Left renal cortex interstitium (tissue), 4 donors: ENCODE measurements around the gene PCGF3. TPM values are rescaled to one million over a fixed set of nuclear protein-coding genes. Genes with fewer than 3 reads are reported as not detected.
"Not testable (repeated sequence)": the region's sequence is repeated elsewhere in the genome, so short reads cannot be mapped to it uniquely, and the experiment has no call there.

Source experiments
- DNase-seq, 4 donors: peaks; one replicate each; pipeline ENCODE4 v3.0.0-alpha.2; 2013; ENCODE audit warnings: low read depth in 4 of 4, low spot score in 2 of 4, missing footprints in 1 of 4
- polyA plus RNA-seq, 4 donors: library from polyadenylated mRNA; unstranded; fragments of 120-200 nt; gene quantifications; one replicate each; pipeline ENCODE4 v1.2.1, GENCODE V29; 2013; ENCODE audit not compliant: insufficient read length in 4 of 4

Gene PCGF3
- polyA plus RNA-seq, 4 donors = 56.8 to 102 (median 81.9) TPM

DNA sequence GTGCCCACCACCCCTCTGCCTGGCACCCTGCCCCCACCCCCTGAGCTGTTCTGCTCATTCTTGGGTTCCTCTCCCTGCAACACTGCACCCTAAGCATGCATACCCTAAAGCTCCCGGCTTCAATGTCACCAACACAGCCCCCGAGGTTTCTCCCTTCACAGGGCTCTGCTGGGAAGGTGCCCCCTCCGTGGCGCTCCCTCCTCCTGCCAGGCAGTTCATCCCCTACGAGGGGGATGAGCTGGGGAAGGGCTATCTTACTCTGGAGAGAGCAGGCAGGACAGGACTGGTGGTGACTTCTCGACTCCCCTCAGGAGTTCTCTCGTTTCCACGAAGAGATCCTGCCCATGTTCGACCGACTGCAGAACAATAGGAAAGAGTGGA, 38.1 kb upstream of the PCGF3 start:
- no peak for DNase-seq

DNA sequence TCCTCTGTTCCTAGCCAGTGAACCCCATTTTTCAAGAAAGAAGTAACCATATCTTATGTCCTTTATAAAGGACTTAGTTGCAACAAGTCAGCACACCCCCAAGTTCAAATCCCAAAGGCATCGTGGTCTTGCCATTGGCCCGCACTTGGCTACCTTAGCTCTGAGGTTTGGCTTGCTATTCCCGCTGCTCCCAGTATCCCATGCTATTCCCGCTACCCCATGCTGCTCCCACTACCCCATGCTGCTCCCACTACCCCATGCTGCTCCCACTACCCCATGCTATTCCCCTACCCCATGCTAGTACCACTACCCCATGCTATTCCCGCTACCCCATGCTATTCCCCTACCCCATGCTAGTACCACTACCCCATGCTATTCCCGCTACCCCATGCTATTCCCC, 37.4 kb upstream of the PCGF3 start:
- DNase-seq = not testable (repeated sequence)

GRCh38 chr4:669806-670559, 35.6 kb upstream of the PCGF3 start:
- DNase-seq = not testable (repeated sequence)

DNA sequence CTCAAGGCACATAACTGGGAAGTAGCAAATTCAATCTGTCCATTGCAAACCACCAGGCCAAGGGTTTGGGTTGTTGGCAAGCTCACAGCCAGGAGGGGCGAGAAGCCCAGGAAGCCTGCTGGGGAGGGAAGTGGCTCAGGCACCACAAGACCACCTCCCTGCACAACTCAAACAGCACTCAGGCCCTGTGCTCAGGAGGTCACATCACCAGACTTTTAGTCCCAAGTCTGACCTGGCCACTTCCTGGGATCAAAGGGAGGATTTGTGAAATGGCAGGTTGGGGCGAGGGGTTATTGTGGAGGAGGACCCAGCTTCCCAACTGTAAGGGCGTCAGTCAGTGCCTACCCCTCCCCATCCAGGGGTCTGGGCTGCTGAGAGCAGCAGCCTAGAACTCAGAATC, 33.9 kb upstream of the PCGF3 start:
- no peak for DNase-seq

DNA sequence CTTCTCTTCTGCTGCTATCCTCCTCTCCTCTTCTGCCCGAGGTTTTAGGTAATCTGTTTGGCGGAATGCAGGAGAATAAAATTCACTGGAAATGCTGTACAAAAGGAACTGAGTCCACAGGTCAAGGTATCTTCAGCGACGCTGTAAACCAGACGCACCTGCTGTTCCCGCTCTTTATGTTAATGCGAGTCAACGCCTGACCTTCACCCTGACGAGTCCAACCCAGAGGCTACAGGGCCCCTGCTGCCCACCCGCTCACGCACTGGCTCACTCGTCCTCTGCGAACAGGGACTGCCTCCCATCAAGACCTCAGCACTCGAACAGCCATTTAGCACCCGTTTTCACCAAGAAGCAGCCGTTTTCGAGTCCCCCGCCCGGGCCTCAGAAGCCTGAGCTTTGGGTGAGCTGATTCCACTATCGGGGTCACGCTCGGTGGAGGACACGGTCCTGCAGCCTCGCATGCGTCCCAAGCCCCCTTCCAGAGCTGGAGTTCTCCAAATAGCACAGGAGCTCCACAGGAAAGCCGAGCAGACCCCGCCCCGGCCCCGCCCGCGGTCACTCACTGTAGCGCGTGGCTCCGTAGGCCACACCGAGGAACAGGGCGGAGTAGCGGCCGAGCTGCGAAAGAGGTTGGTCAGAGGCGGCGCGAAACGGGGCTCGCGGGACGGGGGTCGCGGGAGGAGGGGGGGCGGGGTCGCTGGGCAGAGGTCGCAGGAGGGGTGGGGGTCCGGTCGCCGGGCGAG, 32.1 kb upstream of the PCGF3 start:
- no peak for DNase-seq

DNA sequence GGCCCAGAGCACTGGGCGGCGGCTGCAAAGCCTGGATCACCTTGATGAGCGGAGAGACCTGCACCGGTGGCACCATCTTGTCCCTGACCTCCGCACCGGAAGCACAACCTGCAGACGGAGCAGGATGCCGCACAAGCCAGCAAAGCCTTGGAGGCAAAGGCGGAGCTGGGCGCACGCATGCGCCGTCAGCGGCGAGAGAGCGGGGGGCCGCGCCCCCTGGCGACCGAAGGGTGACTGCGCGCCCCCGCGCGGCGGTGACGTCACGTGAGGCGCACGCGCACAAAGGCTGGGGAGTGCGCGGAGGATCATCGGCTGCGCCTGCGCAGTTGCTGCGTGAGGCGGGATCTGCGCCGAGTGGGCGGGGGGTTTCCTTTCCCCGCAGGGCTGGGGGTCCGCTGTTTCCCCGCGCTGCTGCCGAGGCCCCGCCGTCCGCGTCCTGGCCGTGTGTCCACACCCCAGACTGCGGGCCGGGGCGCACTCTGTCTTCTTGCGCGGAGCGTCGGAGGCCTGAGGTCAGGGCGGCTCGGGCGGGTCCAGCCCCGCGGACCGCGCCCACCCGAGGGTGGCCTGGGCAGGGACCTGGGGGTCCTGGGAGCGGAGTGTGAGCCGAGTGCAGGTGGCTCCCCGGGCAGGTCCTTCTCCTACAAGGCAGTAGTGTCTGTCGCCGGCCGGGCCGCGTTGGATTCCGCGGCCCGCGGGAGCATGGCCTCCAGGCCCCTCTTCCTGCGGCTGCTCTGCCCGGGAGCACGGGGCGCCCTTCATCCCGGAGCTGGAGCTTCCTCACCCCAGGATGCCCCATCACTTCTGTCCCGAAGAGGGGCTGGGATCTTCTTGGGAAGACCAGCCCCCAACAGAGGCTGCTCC, 31.2 kb upstream of the PCGF3 start, which contains the start of the genes ATP5ME and MYL5:
ATP5ME (minus strand) TSS at position 105 of the 864 bp plus-strand sequence; CDS start at position 76, 29 bp downstream.
MYL5 (plus strand) TSS at position 371 of the 864 bp plus-strand sequence. CDS start 3,485 bp downstream, outside the sequence.
- DNase-seq = peak; percentile 90 to 96 (median 92)

DNA sequence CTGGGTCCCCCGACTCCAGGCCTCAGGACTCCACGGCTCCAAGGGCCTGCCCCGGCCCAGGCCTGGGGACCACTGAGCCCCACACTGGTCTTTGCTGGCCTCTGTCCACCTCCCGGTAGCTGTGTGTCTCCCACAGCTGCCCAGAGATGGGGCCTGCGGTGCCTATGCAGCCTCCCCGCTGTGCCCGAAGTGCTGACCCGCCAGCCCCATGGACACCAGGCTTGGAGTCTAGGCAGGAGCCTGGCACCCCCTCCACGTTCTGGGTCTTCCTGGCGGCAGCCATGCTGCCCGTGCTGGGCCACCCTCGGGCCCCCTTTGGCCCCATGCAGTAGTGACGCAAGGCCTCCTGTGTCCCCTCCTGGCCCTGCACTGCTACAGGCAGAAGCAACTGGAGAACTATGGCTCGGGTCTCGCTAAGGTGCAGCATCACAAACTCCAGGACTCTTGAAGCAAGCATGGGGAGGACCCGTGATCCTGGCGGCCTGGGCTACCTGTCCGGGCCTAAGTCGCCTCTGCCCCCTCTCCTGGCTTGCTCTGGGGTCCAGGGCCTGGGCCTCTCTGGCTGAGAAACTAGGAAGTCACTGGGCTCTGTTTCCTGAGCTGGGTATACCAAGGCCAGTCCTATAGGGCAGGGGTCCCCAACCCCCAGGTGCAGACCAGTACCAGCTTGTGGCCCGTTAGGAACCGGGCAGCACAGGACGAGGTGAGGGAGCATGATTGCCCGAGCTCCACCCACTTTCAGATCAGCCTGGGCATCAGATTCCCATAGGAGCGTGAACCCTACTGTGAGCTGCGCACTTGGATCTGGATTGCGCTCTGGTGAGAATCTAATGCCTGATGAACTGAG, 30.4 kb upstream of the PCGF3 start:
- no peak for DNase-seq

DNA sequence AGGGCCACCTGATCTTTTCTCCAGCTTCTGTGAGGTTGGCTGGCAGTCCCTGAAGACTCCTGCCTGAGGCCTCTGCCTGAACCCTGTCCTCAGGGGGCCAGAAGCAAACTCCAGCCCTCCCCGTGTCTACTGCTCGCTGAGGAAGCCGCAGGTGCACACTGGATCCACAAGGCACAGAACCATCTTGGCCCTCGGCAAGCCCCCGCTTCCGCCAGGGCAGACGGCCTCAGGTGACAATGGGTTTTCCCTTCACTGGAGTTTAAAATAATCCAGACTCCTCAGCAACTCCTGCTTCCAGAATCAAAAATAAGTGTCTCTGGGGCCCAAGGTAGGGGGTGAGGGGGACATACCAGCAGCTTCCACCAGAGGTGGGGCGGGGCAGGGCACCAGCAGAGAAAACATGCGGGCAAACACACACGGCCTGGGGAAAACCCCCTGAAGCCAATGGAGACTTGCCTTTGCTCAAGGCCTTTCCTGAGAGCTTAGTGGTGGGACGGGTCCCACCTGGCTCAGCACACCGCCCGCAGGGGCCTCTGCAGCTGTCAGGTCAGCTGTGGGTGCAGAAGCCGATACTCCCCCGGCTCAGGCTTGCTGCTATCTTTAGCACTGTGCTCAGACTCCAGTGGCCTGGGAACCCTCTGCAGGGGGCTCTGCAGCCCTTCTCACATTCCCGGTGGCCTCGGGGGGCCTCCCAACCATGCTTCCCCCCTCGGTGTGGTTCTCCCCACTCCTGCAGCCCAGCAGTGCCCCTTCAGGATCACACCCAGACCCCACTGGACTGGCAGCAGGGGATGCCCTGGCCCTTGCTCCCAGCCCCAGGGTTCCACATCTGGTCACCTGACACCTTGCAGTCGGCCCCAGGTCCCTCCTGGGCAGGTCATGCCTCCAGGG, 29.4 kb upstream of the PCGF3 start:
- DNase-seq = no peak

DNA sequence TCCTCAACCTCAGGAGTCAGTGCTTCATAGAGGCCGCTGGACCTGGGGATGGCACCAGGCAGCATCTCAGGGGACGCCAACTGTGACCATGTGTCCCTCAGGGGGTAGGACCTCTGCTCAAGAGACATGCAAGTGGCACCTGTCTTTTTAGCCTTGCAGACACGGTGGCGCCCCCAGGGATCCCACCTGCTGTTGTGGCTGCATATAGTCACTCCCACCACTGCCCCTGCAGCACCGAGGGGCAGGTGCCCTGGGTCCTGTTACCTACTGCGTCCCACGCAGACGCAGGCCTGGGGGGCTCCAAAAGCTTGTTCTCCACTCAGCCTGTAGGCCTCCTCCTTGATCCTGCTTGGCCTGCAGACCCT, 28.8 kb upstream of the PCGF3 start:
- DNase-seq = no peak

- DNase-seq = no peak
Observed at GRCh38 chr4:677431-678293, 28.0 kb upstream of the PCGF3 start.

- DNase-seq = no peak
Observed at GRCh38 chr4:678331-679103, 27.1 kb upstream of the PCGF3 start.

- DNase-seq = no peak
Observed at GRCh38 chr4:679104-679481, 26.5 kb upstream of the PCGF3 start.

DNA sequence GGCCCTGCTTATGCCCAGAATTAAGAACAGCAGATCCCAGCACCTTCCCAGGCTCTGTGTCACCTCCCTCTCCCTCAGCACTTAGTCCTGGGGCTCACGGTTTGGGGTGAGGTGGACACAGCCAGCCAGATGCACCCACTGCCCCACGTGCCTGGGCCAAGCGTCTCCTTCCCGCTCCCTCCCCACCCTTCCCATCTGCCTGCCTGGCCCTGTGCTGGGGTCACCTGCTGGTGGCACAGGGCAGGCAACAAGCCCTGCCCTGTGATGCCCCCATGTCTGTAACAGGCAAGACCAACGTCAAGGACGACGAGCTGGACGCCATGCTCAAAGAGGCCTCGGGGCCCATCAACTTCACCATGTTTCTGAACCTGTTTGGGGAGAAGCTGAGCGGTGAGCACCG, 26.0 kb upstream of the PCGF3 start:
- no peak for DNase-seq

DNA sequence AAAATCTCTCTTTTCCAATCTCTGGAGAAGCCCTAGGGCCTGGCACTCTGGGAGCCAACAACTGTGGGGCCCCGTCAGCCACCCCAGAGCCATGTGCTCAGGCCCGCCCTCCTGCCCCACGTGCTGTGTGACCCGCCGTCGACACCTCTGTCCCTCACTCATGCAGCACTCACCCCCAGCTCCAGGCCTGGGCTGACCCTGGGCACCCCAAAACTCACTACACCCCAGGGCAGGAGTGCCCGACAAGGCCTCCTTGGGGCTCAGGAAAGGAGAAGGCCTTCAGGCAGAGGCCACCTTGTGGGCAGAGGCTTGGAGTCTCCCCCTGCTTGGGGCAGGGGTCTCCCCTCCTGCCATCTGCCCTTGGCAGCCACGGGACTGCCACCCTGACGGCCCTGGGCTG, 25.5 kb upstream of the PCGF3 start:
- DNase-seq = no peak

- no peak for DNase-seq
Observed at GRCh38 chr4:680551-680927, 25.1 kb upstream of the PCGF3 start.

DNA sequence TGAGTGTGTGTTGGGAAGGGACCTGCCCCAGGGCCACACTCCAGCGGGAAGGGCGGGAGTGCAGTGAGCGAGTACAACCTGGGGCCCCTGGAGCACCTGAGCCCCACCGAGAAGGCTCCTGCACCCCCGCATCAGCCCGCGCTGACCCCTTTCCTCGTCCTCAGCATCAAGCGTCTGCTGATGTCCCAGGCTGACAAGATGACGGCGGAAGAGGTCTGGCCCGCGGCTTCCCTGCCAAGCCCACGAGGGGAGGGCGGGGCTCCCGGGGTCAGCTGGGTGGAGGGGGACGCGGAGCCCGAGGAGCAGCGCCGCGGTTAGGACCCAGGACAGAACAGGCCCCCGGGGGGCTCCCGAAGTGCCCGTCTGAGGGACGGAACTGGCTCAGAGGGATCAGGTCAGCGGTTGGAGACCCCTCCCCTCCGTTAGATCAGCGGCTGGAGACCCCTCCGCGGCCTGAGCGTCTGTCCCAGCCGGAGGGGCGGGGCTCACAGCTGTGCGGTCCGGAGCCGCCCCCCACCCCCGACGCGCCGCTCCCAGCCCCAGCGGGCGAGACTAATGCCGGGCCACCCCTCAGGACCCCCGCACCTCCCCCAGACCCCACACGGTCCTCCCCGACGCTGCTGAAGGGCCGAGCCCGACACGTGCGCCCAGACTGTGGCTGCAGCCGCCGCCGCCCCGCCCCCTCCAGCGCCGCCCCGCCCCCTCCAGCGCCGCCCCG, 24.5 kb upstream of the PCGF3 start:
- no peak for DNase-seq
